Measurements from ENCODE around the gene CLRN3.

DNA sequence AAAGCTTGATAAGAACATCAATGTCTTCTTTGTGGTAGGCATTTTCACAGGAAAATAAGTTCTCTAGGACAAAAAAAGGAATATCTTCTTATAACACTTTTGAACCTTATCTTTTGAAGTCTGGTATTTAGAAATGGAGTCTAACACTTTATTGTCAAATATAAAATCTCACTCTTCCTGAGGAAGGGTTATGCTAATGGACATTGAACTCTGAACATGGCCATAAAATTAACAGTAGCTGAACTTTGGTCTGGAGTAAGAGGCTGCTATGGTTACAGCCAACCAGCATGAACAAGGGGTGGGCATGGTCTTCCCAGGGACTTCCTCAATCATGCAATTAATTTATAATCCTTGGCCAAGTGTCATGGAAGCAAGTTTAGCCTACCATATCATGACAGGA, at the start of gene CLRN3:
- TF ChIP-seq, protein P1, sequence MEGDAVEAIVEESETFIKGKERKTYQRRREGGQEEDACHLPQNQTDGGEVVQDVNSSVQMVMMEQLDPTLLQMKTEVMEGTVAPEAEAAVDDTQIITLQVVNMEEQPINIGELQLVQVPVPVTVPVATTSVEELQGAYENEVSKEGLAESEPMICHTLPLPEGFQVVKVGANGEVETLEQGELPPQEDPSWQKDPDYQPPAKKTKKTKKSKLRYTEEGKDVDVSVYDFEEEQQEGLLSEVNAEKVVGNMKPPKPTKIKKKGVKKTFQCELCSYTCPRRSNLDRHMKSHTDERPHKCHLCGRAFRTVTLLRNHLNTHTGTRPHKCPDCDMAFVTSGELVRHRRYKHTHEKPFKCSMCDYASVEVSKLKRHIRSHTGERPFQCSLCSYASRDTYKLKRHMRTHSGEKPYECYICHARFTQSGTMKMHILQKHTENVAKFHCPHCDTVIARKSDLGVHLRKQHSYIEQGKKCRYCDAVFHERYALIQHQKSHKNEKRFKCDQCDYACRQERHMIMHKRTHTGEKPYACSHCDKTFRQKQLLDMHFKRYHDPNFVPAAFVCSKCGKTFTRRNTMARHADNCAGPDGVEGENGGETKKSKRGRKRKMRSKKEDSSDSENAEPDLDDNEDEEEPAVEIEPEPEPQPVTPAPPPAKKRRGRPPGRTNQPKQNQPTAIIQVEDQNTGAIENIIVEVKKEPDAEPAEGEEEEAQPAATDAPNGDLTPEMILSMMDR (IDR thresholded peaks at IDR 0.05; ENCODE audit: control extremely low read depth in 1 of 3, insufficient read depth in 1 of 3, low read depth in 1 of 3, low read length in 3 of 3), result no peak
- TF ChIP-seq EZH2 (IDR thresholded peaks at IDR 0.05; ENCODE audit: low read depth, low read length, severe bottlenecking), result no peak
- no peak for TF ChIP-seq ASH2L (IDR thresholded peaks at IDR 0.05; ENCODE audit: low read length)
- no peak for TF ChIP-seq USF2 (IDR thresholded peaks at IDR 0.05; ENCODE audit: low read length)
- no peak for TF ChIP-seq POLR2A (IDR thresholded peaks at IDR 0.05; ENCODE audit: control extremely low read depth in 1 of 2, low read depth in 2 of 2, low read length in 2 of 2)

Data from H1 (cell line).